Body of pancreas (tissue), 4 donors: ENCODE results near the gene CCND3. TPM values are rescaled to one million over a fixed set of nuclear protein-coding genes. Genes with fewer than 3 reads are reported as not detected.

Experiments
- ATAC-seq: fragments of 150-250 bp; one replicate; pipeline ENCODE4 v1.9.1; 2016
- DNase-seq, 4 donors: peaks; one replicate each; pipeline ENCODE4 v3.0.0-alpha.2; 2019
- H3K27ac ChIP-seq, 4 donors: fragments of 200-600 bp; sonication (generic); 1 replicate in 3 of 4; 2 replicates in 1 of 4; pipeline versions ENCODE4 v1.5.1 to v1.6.1; 2016 to 2019; ENCODE audit warnings: mild to moderate bottlenecking in 1 of 4, mixed read lengths in 1 of 4, moderate library complexity in 1 of 4
- H3K27me3 ChIP-seq, 2 donors: fragments of 200-600 bp; sonication (generic); one replicate each; pipeline ENCODE4 v1.6.0; 2016; ENCODE audit warnings: mild to moderate bottlenecking in 1 of 2
- H3K36me3 ChIP-seq, 2 donors: fragments of 200-600 bp; sonication (generic); replicated peaks in 1 of 2; 2 replicates each; pipeline ENCODE4 v1.5.1; 2016; ENCODE audit warnings: low read depth in 2 of 2; ENCODE audit not compliant: insufficient read depth in 1 of 2
- H3K4me1 ChIP-seq: fragments of 200-600 bp; sonication (generic); one replicate; pipeline ENCODE4 v1.6.0; 2016
- H3K4me3 ChIP-seq, 2 donors: fragments of 200-600 bp; sonication (generic); 1 replicate in 1 of 2; 2 replicates in 1 of 2; pipeline ENCODE4 v1.5.1; 2016 to 2019
- H3K9me3 ChIP-seq, 3 donors: fragments of 200-600 bp; sonication (generic); 1 replicate in 2 of 3; 2 replicates in 1 of 3; pipeline ENCODE4 v1.5.1; 2016
- CTCF ChIP-seq, 7 experiments: fragments of 450-650 bp in 4 of 7; fragments of 200-600 bp in 3 of 7; sonication (generic) in 3 of 7; IDR thresholded peaks; one replicate each; pipeline ENCODE4 v1.5.1; 2016 to 2019; ENCODE audit warnings: antibody characterized with exemption in 7 of 7
- POLR2A ChIP-seq, 3 donors: fragments of 450-650 bp; IDR thresholded peaks; one replicate each; pipeline ENCODE4 v1.6.1; 2016; ENCODE audit warnings: antibody characterized with exemption in 3 of 3, mild to moderate bottlenecking in 2 of 3
- WGBS, 2 donors: methylation state at CpG; one replicate each; pipeline ENCODE4 v1.1.5; 2017; 5-methylcytosine and 5-hydroxymethylcytosine counted together
- intact Hi-C: fragments of 100-400 bp; cut with DNase I; formaldehyde crosslinking; loops from one replicate; pipeline ENCODE4 v1.15.1; 2023
- total RNA-seq, 2 donors: library from RNA; depleted of rRNA; stranded (reverse); fragments of >200 nt; gene quantifications; one replicate each; pipeline ENCODE4 v1.1.0, GENCODE V29; 2016

CCND3 gene
- total RNA-seq, 2 donors from 2014 or later: 73.2 to 91.0 TPM

- TF ChIP-seq CTCF (IDR thresholded peaks at IDR 0.05) (no peak), POLR2A (IDR thresholded peaks at IDR 0.05) (no peak)
- no peak overlapping the region for H3K4me3 ChIP-seq
- no peaks in the 10 kb centered on the region for H3K27me3 ChIP-seq
- WGBS, 2 donors: 69 to 82% methylated on average over 4 to 5 of the region's 5 CpGs
- ATAC-seq (no peak), DNase-seq (no peak)
- H3K36me3 ChIP-seq: peaks cover 0 to 4% of the 10 kb centered on the region in 2 donors
- peak overlapping the region in 1 of 4 donors; percentile 11 for H3K27ac ChIP-seq
- no peaks in the 10 kb centered on the region for H3K9me3 ChIP-seq
- intact Hi-C loops: loop anchor here (5.0 to 10.0 kb wide), 2 partner anchors 94 to 104 kb away; no protein-coding TSS in a partner anchor
- H3K4me1 ChIP-seq: peaks cover 43% of the 10 kb centered on the region
Measured at GRCh38 chr6:41938590-41939175, 2.9 kb downstream of the CCND3 start.

DNA sequence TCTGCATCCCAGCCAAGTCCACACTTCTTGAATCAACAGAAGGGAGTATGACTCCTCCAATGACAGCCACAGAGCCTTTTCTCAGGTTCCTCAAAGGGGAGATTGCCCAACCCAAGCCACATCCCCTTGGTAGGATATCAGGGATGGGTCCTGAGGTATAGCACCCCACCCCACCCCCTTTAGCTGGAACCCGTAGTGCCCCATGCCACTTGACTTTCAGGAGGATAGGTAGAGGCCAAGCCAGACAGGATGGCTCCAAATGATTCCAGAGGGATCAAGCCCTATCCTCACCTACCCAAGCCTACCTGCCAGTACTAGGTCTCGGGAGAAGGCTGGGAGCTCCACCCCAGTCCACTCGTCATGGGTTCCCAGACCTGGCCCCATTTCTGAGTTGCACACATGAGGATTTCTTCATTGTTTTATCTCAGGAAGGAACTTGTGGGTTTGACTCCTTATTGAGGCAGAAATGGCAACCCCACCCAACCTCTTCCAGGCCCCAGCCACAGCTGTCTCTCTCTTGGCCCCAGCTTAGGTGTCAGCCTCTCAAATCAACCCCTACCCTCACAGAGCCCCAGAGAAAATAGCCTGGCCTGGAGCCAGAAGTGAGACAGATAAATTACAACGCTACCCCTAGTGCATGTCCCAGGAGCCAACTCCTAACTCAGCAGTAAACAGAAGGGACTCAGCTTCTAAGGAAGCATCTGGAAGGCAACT lies 3.6 kb downstream of the CCND3 start:
- no peak for TF ChIP-seq CTCF (IDR thresholded peaks at IDR 0.05)
- TF ChIP-seq POLR2A (IDR thresholded peaks at IDR 0.05): no peak
- H3K27ac ChIP-seq: peak overlapping the region in 1 of 4 donors; percentile 11
- H3K4me3 ChIP-seq: no peak overlapping the region
- H3K4me1 ChIP-seq: peaks cover 43% of the 10 kb centered on the region
- H3K9me3 ChIP-seq: no peaks in the 10 kb centered on the region
- 59% methylated on average over 3 to 4 of the region's 4 CpGs for WGBS, 2 donors
- intact Hi-C loops: loop anchor here (5.0 to 10.0 kb wide), 2 partner anchors 93 to 104 kb away; no protein-coding TSS in a partner anchor
- peaks cover 0 to 5% of the 10 kb centered on the region in 2 donors for H3K36me3 ChIP-seq
- DNase-seq (no peak), ATAC-seq (no peak)
- no peaks in the 10 kb centered on the region for H3K27me3 ChIP-seq

DNA sequence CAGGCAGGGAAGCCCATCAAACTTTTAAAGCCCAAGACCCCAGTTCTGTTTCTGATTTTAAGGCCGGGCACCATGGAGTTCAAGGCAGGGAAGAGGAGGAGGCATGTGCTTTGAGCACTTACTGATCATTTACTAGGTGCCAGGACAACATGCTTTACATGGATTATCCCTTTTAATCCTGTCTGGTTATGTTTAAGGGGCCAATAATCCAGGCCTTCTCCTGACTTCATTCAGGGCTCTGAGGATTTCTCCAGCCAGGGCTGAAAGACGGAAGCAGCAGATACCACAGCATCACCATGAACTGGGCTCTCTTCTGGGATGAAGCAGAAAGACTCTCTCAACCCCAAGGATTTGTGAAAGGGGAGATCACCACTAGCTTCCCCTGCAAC lies 4.1 kb downstream of the CCND3 start:
- ATAC-seq: no peak
- Histone ChIP-seq H3K9me3 (no peaks in the 10 kb centered on the region), H3K36me3 (peaks cover 5 to 10% of the 10 kb centered on the region in 2 donors), H3K27me3 (no peaks in the 10 kb centered on the region), H3K4me1 (peaks cover 43% of the 10 kb centered on the region), H3K4me3 (no peak overlapping the region), H3K27ac (no peak overlapping the region)
- intact Hi-C loops: loop anchor here (5.0 to 10.0 kb wide), 2 partner anchors 93 to 105 kb away; no protein-coding TSS in a partner anchor
- DNase-seq: no peak
- WGBS, 2 donors: 51 to 66% methylated on average over 2 of the region's 2 CpGs
- no peak for TF ChIP-seq CTCF (IDR thresholded peaks at IDR 0.05)
- TF ChIP-seq POLR2A (IDR thresholded peaks at IDR 0.05): no peak

DNA sequence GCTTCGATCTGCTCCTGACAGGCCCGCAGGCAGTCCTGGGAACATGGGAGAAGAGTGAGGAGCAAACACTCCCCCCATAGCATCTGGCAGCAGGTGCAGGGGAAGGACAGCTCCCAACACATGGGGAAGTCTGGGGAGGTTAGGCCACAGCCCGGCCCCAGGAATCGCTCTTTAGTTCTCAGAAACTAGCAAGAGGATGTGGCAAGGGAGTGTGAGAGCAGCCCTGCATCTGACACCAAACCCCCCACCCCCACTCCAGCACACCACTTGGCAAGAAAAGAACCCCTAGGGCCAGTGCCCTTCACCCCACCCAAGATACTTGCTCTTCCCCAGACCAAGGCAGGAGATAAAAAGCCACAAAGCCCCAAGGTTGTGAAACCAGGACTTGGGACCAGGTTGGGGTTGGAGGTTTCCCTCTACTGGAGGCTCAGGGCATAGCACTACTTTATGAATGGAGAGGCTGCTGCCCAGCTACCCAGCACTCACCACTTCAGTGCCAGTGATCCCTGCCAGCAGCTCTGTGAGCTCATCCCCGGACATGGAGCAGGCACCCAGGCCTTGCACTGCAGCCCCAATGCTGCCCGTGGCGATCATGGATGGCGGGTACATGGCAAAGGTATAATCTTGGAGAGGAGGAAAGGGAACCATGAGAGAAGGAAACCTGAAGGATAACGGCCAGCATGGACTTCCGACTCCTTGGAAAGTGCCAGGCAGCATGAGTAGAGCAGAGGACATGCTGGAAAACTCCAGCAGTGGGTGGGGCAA lies 5.4 kb downstream of the CCND3 start:
- Histone ChIP-seq H3K36me3 (peaks cover 15 to 19% of the 10 kb centered on the region in 2 donors), H3K4me1 (peaks cover 38% of the 10 kb centered on the region), H3K4me3 (no peak overlapping the region), H3K27me3 (no peaks in the 10 kb centered on the region), H3K27ac (peak overlapping the region in 1 of 4 donors; percentile 50), H3K9me3 (no peaks in the 10 kb centered on the region)
- TF ChIP-seq CTCF (IDR thresholded peaks at IDR 0.05) (peak; percentile 72 to 85 (median 78)), POLR2A (IDR thresholded peaks at IDR 0.05) (no peak)
- intact Hi-C loops: loop anchor here (5.0 to 10.0 kb wide), 2 partner anchors 91 to 106 kb away; no protein-coding TSS in a partner anchor
- WGBS, 2 donors: 41 to 42% methylated on average over 6 to 10 of the region's 10 CpGs
- peak; percentile 83 for ATAC-seq
- DNase-seq: peak; percentile 75 to 83 (median 76)
